H1 (cell line): Measurements from ENCODE around the gene TMEM237. TPM values are rescaled to one million over a fixed set of nuclear protein-coding genes. Genes with fewer than 3 reads are reported as not detected.

Experiments
- CTCF ChIA-PET: fragments of 300-600 bp; sonication (Branson Sonifier 250); formaldehyde crosslinking; loops from one replicate; lab custom pipeline; 2021; ENCODE audit not compliant: partially characterized antibody; lab: Charles Lee
- POLR2A ChIA-PET: fragments of 300-600 bp; sonication (Branson Sonifier 250); formaldehyde crosslinking; loops from one replicate; lab custom pipeline; 2021; ENCODE audit warnings: inconsistent platforms; ENCODE audit not compliant: partially characterized antibody; lab: Charles Lee
- DNase-seq, 2 experiments: peaks; one replicate each; pipeline versions ENCODE4 v3.0.0 to v3.0.0-alpha.2; 2010 to 2022; ENCODE audit warnings: low spot score in 2 of 2, low read depth in 1 of 2, mixed read lengths in 1 of 2
- FAIRE-seq: peaks from 2 replicates; lab custom pipeline; 2011; peaks lifted over from hg19 to GRCh38; lab: Jason Lieb, UNC
- H2AFZ ChIP-seq: 2 replicates; pipeline ENCODE4 v1.8.1; 2012; ENCODE audit warnings: low read length, inconsistent platforms
- H2AK5ac ChIP-seq: 2 replicates; pipeline ENCODE4 v1.6.1; 2013; ENCODE audit warnings: low read depth, low read length
- H2BK120ac ChIP-seq: replicated peaks from 2 replicates; pipeline ENCODE3; 2013; ENCODE audit warnings: low read depth, low read length, inconsistent platforms
- H2BK12ac ChIP-seq: 2 replicates; pipeline ENCODE4 v1.6.1; 2013; ENCODE audit warnings: low read depth, low read length
- H2BK15ac ChIP-seq: 2 replicates; pipeline ENCODE4 v1.6.1; 2013; ENCODE audit warnings: low read length
- H2BK20ac ChIP-seq: 2 replicates; pipeline ENCODE4 v1.6.1; 2013; ENCODE audit warnings: low read length
- H2BK5ac ChIP-seq: 2 replicates; pipeline ENCODE4 v1.6.1; 2013; ENCODE audit warnings: low read depth, low read length
- H3K14ac ChIP-seq: 2 replicates; pipeline ENCODE4 v1.6.1; 2013; ENCODE audit warnings: inconsistent platforms; ENCODE audit not compliant: insufficient read length
- H3K18ac ChIP-seq: 2 replicates; pipeline ENCODE4 v1.6.1; 2013; ENCODE audit warnings: low read length; ENCODE audit errors: extremely low read depth
- H3K23ac ChIP-seq: 2 replicates; pipeline ENCODE4 v1.6.1; 2013; ENCODE audit warnings: inconsistent platforms; ENCODE audit not compliant: insufficient read length
- H3K23me2 ChIP-seq: 2 replicates; pipeline ENCODE4 v1.6.1; 2013; ENCODE audit warnings: low read depth, low read length
- H3K27ac ChIP-seq: 2 replicates; pipeline ENCODE4 v1.6.1; 2011; ENCODE audit warnings: low read depth, low read length, inconsistent platforms
- H3K27me3 ChIP-seq, 4 experiments: replicated peaks in 1 of 4; 1 replicate in 1 of 4; 2 replicates in 3 of 4; pipeline versions ENCODE4 v1.6.1 to v1.8.1; 2011 to 2013; ENCODE audit warnings: low read length in 3 of 4, mild to moderate bottlenecking in 3 of 4, inconsistent platforms in 2 of 4, mixed read lengths in 2 of 4, moderate library complexity in 1 of 4; ENCODE audit not compliant: control insufficient read depth in 3 of 4, insufficient read depth in 3 of 4; ENCODE audit errors: extremely low read depth in 1 of 4
- H3K36me3 ChIP-seq, 4 experiments: 2 replicates each; pipeline versions ENCODE4 v1.6.1 to v1.8.1; 2011 to 2013; ENCODE audit warnings: mild to moderate bottlenecking in 4 of 4, low read length in 3 of 4, moderate library complexity in 2 of 4, control low read depth in 1 of 4, inconsistent platforms in 1 of 4; ENCODE audit not compliant: insufficient read depth in 4 of 4, control insufficient read depth in 2 of 4
- H3K4ac ChIP-seq: replicated peaks from 2 replicates; pipeline ENCODE3; 2013; ENCODE audit warnings: low read length, low read depth, mixed read lengths, inconsistent platforms; ENCODE audit not compliant: insufficient read length
- H3K4me1 ChIP-seq, 4 experiments: replicated peaks in 1 of 4; 1 replicate in 1 of 4; 2 replicates in 3 of 4; pipeline versions ENCODE4 v1.6.1 to v1.8.1; 2011 to 2013; ENCODE audit warnings: low read length in 3 of 4, inconsistent platforms in 2 of 4, mixed read lengths in 1 of 4; ENCODE audit not compliant: insufficient read depth in 4 of 4, control insufficient read depth in 3 of 4
- H3K4me2 ChIP-seq, 2 experiments: 2 replicates each; pipeline versions ENCODE4 v1.6.1 to v1.8.1; 2011 to 2013; ENCODE audit warnings: low read depth in 2 of 2, low read length in 2 of 2, control low read depth in 1 of 2, inconsistent platforms in 1 of 2, mild to moderate bottlenecking in 1 of 2; ENCODE audit not compliant: insufficient read depth in 1 of 2
- H3K4me3 ChIP-seq, 4 experiments: fragments of 200-600, 300-600 bp in 1 of 4; sonication (generic), shearing (Covaris generic), sonication (Bioruptor Twin) in 1 of 4; 2 replicates each; pipeline versions ENCODE4 v1.5.1 to v1.8.1; 2011 to 2016; ENCODE audit warnings: low read length in 4 of 4, low read depth in 3 of 4, control low read depth in 2 of 4, inconsistent platforms in 2 of 4, mild to moderate bottlenecking in 2 of 4, mixed read lengths in 1 of 4, moderate library complexity in 1 of 4; ENCODE audit not compliant: insufficient read depth in 2 of 4; ENCODE audit errors: extremely low read depth in 1 of 4
- H3K56ac ChIP-seq: replicated peaks from 2 replicates; pipeline ENCODE3; 2013; ENCODE audit warnings: low read depth, mild to moderate bottlenecking, mixed read lengths, low read length, inconsistent platforms; ENCODE audit not compliant: insufficient read length
- H3K79me1 ChIP-seq: 2 replicates; pipeline ENCODE4 v1.6.1; 2013; ENCODE audit warnings: low read depth, low read length, control low read depth
- H3K79me2 ChIP-seq, 2 experiments: 2 replicates each; pipeline versions ENCODE4 v1.6.1 to v1.8.1; 2012 to 2013; ENCODE audit warnings: low read length in 2 of 2, mild to moderate bottlenecking in 2 of 2, inconsistent platforms in 1 of 2; ENCODE audit not compliant: insufficient read depth in 2 of 2, control insufficient read depth in 1 of 2
- H3K9ac ChIP-seq, 4 experiments: replicated peaks in 1 of 4; 1 replicate in 1 of 4; 2 replicates in 3 of 4; pipeline versions ENCODE4 v1.6.1 to v1.8.1; 2011 to 2013; ENCODE audit warnings: low read depth in 3 of 4, low read length in 3 of 4, control low read depth in 2 of 4, mild to moderate bottlenecking in 2 of 4, moderate library complexity in 2 of 4, inconsistent platforms in 1 of 4; ENCODE audit errors: extremely low read depth in 1 of 4
- H3K9me3 ChIP-seq, 2 experiments: 2 replicates each; pipeline versions ENCODE4 v1.6.1 to v1.8.1; 2012 to 2013; ENCODE audit warnings: mild to moderate bottlenecking in 2 of 2, moderate library complexity in 2 of 2, control low read depth in 1 of 2, inconsistent platforms in 1 of 2, low read depth in 1 of 2, low read length in 1 of 2, mixed read lengths in 1 of 2; ENCODE audit not compliant: insufficient read depth in 2 of 2
- H4K20me1 ChIP-seq, 2 experiments: replicated peaks in 1 of 2; 2 replicates each; pipeline versions ENCODE3 to v1.8.1; 2011 to 2013; ENCODE audit warnings: inconsistent platforms in 2 of 2, low read length in 2 of 2, mild to moderate bottlenecking in 1 of 2; ENCODE audit not compliant: insufficient read depth in 2 of 2, control insufficient read depth in 1 of 2
- H4K5ac ChIP-seq: 2 replicates; pipeline ENCODE4 v1.6.1; 2013; ENCODE audit warnings: low read length, low read depth, mixed read lengths, inconsistent platforms; ENCODE audit not compliant: insufficient read length
- H4K8ac ChIP-seq: 2 replicates; pipeline ENCODE4 v1.8.0; 2013; ENCODE audit warnings: mild to moderate bottlenecking, moderate library complexity, low read length, inconsistent platforms; ENCODE audit not compliant: insufficient read depth; ENCODE audit errors: extremely low read depth
- H4K91ac ChIP-seq: replicated peaks from 2 replicates; pipeline ENCODE3; 2013; ENCODE audit warnings: low read length, mixed read lengths, inconsistent platforms; ENCODE audit not compliant: insufficient read length
- EZH2 ChIP-seq: fragments of 200-600 bp; sonication (generic); IDR thresholded peaks from 2 replicates; pipeline ENCODE4 v1.7.1; 2012; ENCODE audit warnings: low read depth, mild to moderate bottlenecking, moderate library complexity, low read length, inconsistent platforms; ENCODE audit not compliant: severe bottlenecking
- RAD21 ChIP-seq, 2 experiments: IDR thresholded peaks in 1 of 2; conservative IDR thresholded peaks in 1 of 2; 2 replicates each; pipeline ENCODE4 v1.6.1; 2011; ENCODE audit warnings: low read depth in 2 of 2, low read length in 2 of 2, improper control_type of control experiment in 1 of 2, inconsistent platforms in 1 of 2, mild to moderate bottlenecking in 1 of 2, moderate library complexity in 1 of 2
- WGBS, 2 experiments: shearing (Covaris generic) in 1 of 2; methylation state at CpG; one replicate each; pipeline versions ENCODE4 v1.1.6 to v1.1.7; 2013 to 2015; ENCODE audit warnings: low lambda C conversion rate in 2 of 2, mixed read lengths in 2 of 2, inconsistent platforms in 1 of 2, low coverage in 1 of 2, missing lambda C conversion rate in 1 of 2; ENCODE audit not compliant: insufficient replicate concordance in 2 of 2, insufficient coverage in 1 of 2, insufficient read length in 1 of 2; ENCODE audit errors: extremely low coverage in 1 of 2, missing lambda C conversion rate in 1 of 2; 5-methylcytosine and 5-hydroxymethylcytosine counted together
- polyA plus RNA-seq, 7 experiments: library from polyadenylated mRNA; depleted of rRNA in 3 of 7; stranded (reverse) in 5 of 7; unstranded in 2 of 7; fragments of >200 nt in 5 of 7; fragments of 200-250 nt in 2 of 7; gene quantifications; 1 replicate in 5 of 7; 2 replicates in 1 of 7; 4 replicates in 1 of 7; pipeline versions ENCODE4 v1.2.1 to v1.2.3, GENCODE V29; 2011 to 2013; ENCODE audit warnings: missing spikeins in 2 of 7, mixed read lengths in 2 of 7
- total RNA-seq: library from RNA; stranded (reverse); fragmentation: NEBNext Ultra II Directional; extraction: Animal tissue kit (Norgen Biotek cat#: 25700); gene quantifications from 2 replicates; pipeline ENCODE4 v1.2.1, GENCODE V29; 2021

Gene TMEM237
- total and polyA plus RNA-seq, 2 of the 8 experiments (the other 6 are each of a cell fraction or from before 2014, with no cell fraction given): 26.1 to 41.0 TPM

DNA sequence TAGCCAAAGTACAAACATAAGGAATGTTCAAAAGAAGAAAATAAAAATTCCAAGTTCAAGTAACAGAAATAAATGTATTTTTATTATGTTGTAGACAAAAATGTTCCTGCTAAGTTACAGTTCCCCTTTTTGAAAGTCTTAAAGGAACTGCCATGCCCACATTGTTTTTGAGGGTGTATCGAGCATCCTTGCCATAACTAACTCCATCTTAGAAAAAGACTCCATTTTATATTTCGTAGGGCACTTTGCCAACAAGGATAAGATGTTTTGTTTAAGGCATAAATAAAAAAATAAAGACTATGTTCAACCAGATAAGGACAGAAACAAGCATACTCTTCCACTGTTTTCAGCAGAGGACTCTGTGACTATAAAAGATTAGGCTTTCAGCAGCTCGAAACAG, 67.3 kb downstream of the TMEM237 start:
- Histone ChIP-seq H3K27me3 (no peaks in the 10 kb centered on the region), H3K23ac (no peak overlapping the region), H3K23me2 (no peaks in the 10 kb centered on the region), H4K20me1 (no peaks in the 10 kb centered on the region), H2BK15ac (no peak overlapping the region), H4K8ac (no peak overlapping the region), H4K5ac (no peak overlapping the region), H3K4me1 (no peaks in the 10 kb centered on the region), H2BK5ac (no peak overlapping the region), H3K18ac (no peak overlapping the region), H3K36me3 (no peaks in the 10 kb centered on the region), H2BK120ac (no peak overlapping the region), H3K4me3 (no peak overlapping the region), H2BK20ac (no peak overlapping the region), H3K14ac (no peak overlapping the region), H2BK12ac (no peak overlapping the region), H4K91ac (no peak overlapping the region), H2AK5ac (no peak overlapping the region), H3K56ac (no peak overlapping the region), H3K4me2 (no peak overlapping the region), H2AFZ (no peak overlapping the region), H3K79me1 (no peaks in the 10 kb centered on the region), H3K79me2 (no peaks in the 10 kb centered on the region), H3K27ac (no peak overlapping the region), H3K9ac (no peak overlapping the region), H3K9me3 (no peaks in the 10 kb centered on the region), H3K4ac (no peak overlapping the region)
- TF ChIP-seq EZH2 (no peak), RAD21 (IDR thresholded peaks at IDR 0.05 in 1 of 2, conservative IDR thresholded peaks at IDR 0.05 in 1 of 2; ENCODE audit: low read depth in 2 of 2, low read length in 2 of 2) (no peak)
- ChIA-PET CTCF (no interaction called here), POLR2A (no interaction called here)
- DNase-seq: no peak
- 87% methylated on average over 3 of the region's 3 CpGs; no CpG with 5 or more reads in 1 of the 2 experiments for WGBS, 2 experiments
- no peak for FAIRE-seq
